Right lobe of liver (tissue), 4 donors: ENCODE data around the gene HDAC11.

Experiments used
- CTCF ChIP-seq, 4 donors: fragments of 200-600 bp in 3 of 4; fragments of 450-650 bp in 1 of 4; IDR thresholded peaks; one replicate each; pipeline versions ENCODE4 v1.5.1 to v1.8.0; 2016 to 2022; ENCODE audit warnings: antibody characterized with exemption in 4 of 4, mild to moderate bottlenecking in 2 of 4
- POLR2A ChIP-seq: fragments of 450-650 bp; IDR thresholded peaks from one replicate; pipeline ENCODE4 v1.6.1; 2017; ENCODE audit warnings: antibody characterized with exemption, mild to moderate bottlenecking
- donor health status: DM: no; HTN: no; CAD: no.
- donor health status: DM: no; HTN: no; CAD: no.
- donor health status: DM: no; HTN: yes; CAD: no.

DNA sequence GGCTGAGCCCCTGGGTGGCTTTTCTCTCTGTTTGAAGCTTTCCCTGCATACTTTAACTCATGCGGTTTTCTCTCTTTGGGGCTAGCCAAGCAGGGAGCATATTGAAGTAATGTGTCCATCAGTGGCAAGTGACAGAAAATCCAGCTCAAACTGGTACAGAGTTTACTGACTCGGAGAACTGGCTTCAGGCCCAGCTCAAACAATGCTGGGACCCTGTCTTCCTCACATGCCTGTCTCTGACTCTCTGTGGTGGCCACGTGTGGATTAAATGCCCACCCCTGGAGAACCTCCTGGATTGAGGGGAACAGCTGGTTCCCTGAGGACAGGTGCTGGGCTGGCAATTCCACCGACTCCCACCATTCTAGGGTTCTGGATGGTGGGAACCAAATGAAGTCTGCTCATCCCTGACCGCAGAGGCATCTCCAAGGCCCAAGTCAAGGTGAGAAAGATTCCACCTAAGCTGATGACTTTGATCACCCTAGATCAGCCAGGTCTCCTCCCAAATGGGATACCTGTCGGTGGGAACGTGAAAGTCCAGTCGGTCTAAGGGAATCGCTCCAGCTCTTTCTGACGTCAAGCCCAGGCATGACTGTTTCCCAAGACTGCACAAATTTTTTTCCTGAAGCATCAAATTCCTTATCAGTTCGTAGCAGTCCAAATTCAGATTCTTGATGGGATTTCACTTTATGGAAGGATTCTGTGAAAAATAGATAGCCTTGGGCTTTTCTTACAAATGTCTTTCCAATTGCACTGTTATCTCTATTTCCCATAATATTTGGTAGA is 16.3 kb upstream of the HDAC11 start:
- TF ChIP-seq CTCF (IDR thresholded peaks at IDR 0.05): no peak
- TF ChIP-seq POLR2A: no peak
